8988T (cell line): ENCODE data around the gene PIK3R3.

ENCODE experiments used
- DNase-seq: peaks from one replicate; pipeline ENCODE4 v3.0.0; 2011

PIK3R3 gene

DNA sequence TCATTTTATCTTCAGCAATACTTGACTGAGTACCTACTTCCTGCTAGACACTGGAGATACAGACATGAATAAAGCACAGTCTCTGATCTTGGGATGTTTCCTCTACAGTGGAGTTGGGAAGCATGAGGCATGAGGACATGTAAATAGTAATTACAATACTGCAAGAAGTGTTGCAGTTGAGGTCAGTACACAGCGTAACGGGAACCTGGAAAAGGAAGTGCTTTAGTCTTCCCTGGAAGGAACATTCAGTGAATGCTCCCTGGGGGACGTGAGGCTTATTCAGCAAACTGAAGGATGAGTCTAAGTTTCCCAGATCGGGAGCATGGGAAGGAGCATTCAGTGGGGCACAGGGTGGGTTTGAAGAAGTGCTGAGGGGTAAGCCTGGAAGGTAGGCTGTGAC is 112.4 kb downstream of the PIK3R3 start:
- no peak for DNase-seq

GRCh38 chr1:46019348-46019747 is 113.1 kb downstream of the PIK3R3 start:
- DNase-seq = no peak

DNA sequence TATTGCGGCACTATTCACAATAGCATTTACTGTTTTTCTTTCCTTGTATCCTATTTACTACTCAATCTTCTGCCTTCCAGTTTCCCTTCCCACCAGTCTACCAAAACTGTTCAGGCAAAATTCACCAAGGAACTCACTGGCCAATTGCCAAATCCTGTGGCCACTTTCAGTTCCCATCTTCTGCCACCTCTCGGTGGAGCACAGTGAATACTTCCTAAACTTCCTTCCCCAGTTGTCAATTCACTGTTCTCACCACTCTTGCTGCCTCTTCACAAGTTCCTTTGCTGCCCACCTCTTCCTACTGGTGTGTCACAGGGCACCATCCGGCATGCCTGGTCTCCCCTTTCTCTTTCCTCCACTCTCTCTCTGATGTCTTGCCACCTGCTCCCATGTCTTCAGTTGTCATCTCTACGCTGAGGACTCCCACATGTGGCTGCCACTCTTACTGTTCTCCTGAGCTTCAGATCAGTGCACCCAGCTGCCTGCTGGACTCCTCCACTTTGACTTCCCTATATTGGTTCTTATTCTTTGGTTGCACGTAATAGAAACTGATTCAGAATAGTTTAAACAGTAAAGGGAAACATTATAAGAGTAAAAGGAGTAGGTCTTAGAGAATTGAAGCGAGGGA is 114.4 kb downstream of the PIK3R3 start:
- no peak for DNase-seq

DNA sequence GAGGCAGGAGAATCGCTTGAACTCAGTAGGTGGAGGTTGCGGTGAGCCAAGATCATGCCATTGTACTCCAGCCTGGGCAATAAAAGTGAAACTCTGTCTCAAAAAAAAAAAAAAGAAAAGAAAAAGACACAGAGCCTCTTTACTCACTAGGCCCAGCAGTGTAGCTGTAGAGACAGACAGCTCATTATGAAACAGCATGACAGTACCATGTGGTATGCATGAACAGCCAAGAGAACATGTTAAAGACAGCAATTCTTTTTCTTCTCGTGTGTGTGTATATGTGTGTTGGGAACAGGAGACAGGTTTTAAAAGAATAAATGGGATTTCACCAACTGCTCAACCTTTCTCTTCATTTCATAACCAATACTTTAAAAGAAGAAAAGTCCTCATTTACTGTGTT is 118.8 kb downstream of the PIK3R3 start:
- no peak for DNase-seq

DNA sequence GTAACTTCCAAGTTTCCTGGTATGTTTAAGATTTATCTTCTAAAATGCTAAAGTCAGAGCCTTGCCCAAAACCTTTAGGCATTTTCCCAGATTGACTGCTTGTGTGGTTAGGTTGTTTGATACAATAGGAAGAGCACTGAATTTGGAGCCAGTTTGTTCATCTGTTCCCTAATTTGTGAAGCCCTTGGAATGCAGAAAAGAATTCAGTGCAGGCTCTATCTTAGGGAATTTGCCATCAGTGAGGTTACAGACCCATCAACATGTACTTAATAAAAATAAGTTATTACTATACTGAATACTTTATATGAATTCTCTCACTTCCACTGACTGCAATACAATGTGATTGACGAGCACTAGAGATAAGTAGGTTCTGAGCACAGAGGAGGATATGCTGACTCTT is 120.2 kb downstream of the PIK3R3 start:
- no peak for DNase-seq

- no peak for DNase-seq
Measured at GRCh38 chr1:46011121-46011695, 121.2 kb downstream of the PIK3R3 start.

DNA sequence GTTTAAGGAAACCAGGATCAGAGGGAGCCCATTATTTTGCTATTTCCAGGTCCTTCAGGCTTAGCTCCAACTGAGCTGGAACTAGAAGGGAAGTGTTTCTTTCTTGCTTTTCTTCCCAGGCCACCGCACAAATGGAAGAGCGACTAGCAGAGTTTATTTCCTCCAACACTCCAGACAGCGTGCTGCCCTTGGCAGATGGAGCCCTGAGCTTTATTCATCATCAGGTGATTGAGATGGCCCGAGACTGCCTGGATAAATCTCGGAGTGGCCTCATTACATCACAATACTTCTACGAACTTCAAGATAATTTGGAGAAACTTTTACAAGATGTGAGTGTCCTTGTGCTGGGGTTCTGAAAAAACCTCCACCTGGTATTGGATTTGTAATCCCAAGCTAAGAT is 121.8 kb downstream of the PIK3R3 start:
- no peak for DNase-seq

GRCh38 chr1:46008585-46008984 is 123.8 kb downstream of the PIK3R3 start:
- DNase-seq = no peak

DNA sequence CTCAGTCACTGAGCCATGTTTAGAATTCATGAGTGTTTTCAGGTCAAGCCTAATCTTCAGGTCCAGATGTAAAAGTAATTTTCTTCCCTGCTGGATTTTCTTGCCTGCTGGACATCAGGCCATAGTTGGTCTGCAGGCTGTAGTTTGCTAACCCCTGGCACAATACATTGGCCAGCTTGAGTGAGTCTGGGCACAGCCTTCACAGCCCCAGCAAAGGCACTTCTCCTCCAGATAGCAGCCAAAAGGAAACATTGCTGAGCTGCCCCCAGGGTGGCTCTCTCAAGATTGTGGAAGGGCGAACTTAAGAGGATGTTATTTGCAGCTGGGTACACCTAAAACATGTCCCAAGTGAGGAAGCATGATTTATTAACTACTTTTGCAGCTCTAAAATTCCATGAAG is 126.8 kb downstream of the PIK3R3 start:
- DNase-seq = no peak

GRCh38 chr1:46004492-46004891 is 127.9 kb downstream of the PIK3R3 start:
- no peak for DNase-seq

GRCh38 chr1:46003315-46003714 is 129.1 kb downstream of the PIK3R3 start:
- no peak for DNase-seq

DNA sequence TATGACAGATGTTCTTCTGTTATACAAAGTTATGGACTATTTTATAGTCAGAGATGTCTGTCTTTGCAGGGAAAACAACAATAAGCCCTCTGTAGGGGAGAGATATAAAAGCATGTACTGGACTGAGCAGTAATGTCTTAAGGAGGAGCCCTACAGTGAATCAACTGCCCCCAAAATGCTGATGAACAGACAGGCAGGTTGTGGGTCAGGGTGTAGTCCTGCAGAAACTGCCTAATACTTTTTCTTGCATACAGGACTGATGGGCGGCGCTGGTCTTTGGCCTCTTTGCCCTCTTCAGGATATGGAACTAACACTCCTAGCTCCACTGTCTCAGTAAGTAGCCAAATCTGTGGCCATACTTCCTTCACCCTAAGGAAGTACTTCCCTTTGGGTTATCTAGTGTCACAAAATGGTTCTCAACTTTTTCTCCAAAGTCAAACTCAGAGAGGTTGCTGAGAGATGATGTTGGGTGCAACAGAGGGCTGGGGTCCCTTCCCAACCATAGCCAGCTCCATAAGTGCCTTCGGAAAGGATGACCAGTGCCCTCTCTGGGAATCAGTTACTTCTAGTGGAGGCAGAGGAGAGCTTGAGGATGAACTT is 129.8 kb downstream of the PIK3R3 start:
- no peak for DNase-seq

GRCh38 chr1:46001081-46001785 is 131.2 kb downstream of the PIK3R3 start:
- DNase-seq = no peak

- DNase-seq = no peak
Measured at GRCh38 chr1:45999507-45999906, 132.9 kb downstream of the PIK3R3 start.

DNA sequence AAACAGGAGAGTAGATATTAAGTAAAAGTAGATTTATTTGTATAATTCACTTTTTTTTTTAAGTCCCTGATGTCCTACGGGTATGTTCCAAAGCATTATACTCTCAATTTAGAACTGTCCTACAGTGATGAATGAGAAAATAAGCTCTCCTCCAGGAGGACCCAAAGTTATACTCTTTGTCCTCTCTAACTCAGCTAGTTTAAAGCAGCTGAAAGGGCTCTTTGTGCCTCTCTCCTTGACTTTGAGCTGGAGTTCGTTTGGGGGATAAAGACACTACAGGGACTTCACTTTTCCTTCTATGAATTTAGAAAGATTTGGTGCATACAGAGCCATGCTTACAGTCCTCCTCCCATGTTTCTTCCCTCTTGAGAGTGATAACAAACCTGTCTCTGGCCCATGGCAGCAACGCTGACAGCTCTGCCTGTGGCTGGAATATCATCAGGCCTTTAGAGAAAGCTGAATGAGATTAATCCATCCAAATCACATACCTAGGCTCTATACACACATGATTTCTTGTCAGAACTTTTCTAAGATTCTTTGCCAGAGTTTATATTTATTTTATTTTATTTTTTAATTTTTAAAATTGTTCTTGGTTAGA is 134.3 kb downstream of the PIK3R3 start:
- no peak for DNase-seq

DNA sequence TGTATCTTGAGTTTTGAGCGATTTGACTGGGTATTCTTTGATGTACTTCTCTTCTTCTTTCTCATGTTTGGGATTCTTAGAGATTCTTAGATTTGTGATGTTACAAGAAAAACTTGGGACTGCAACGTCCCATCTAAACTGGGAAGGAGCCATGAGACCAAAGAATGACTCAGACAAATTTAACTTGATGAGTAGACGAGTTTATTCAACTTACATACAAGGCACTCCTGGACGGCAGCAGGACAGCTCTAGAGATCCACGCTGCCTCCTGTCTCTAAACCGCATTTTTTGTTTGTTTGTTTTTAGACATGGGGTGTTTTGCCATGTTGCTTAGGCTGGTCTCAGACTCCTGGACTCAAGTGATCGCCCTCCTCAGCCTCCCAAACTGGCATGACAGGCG is 137.1 kb downstream of the PIK3R3 start:
- DNase-seq = no peak

DNA sequence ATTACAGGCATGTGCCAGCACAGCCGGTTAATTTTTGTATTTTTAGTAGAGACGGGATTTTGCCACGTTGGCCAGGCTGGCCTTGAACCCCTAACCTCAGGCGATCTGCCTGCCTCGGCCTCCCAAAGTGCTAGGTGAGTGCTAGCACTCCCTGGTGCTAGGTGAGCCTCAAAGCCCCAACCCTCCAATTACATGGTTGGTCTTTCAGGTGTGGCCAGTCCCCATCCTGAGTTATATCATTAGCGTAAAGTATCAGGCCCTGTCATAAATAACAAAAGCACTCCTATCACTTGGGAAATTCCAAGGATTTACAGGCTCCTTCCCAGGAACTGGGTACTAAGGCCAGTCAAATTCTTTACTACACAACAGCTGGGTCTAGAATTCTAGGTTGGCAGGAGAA is 138.0 kb downstream of the PIK3R3 start:
- DNase-seq = no peak
